KOPT-K1 (cell line): ENCODE measurements around the gene ADGRA1.
"Not testable (repeated sequence)": the region's sequence is repeated elsewhere in the genome, so short reads cannot be mapped to it uniquely, and the experiment has no call there.

Experiments
- H3K27ac ChIP-seq: fragments of 200-600 bp; sonication (generic); 2 replicates; pipeline ENCODE4 v1.5.1; 2016; ENCODE audit warnings: antibody characterized with exemption, mild to moderate bottlenecking, low read depth, low read length; ENCODE audit not compliant: poor library complexity, severe bottlenecking
- H3K36me3 ChIP-seq: fragments of 200-600 bp; sonication (generic); 2 replicates; pipeline ENCODE4 v1.5.1; 2017; ENCODE audit warnings: antibody characterized with exemption, mild to moderate bottlenecking, low read length, moderate library complexity; ENCODE audit not compliant: insufficient read depth
- H3K9me3 ChIP-seq: fragments of 200-600 bp; sonication (generic); 2 replicates; pipeline ENCODE4 v1.5.1; 2017; ENCODE audit warnings: antibody characterized with exemption, low read length, mild to moderate bottlenecking; ENCODE audit not compliant: insufficient read depth, poor library complexity, severe bottlenecking

The ADGRA1 gene

GRCh38 chr10:133104963-133105640 is 17.4 kb downstream of the ADGRA1 start:
- no peaks in the 10 kb centered on the region for H3K36me3 ChIP-seq
- H3K9me3 ChIP-seq, result peaks cover 34% of the 10 kb centered on the region
- no peak overlapping the region for H3K27ac ChIP-seq

GRCh38 chr10:133105686-133106390 is 18.1 kb downstream of the ADGRA1 start:
- Histone ChIP-seq H3K36me3 (no peaks in the 10 kb centered on the region), H3K27ac (no peak overlapping the region), H3K9me3 (peaks cover 38% of the 10 kb centered on the region)

DNA sequence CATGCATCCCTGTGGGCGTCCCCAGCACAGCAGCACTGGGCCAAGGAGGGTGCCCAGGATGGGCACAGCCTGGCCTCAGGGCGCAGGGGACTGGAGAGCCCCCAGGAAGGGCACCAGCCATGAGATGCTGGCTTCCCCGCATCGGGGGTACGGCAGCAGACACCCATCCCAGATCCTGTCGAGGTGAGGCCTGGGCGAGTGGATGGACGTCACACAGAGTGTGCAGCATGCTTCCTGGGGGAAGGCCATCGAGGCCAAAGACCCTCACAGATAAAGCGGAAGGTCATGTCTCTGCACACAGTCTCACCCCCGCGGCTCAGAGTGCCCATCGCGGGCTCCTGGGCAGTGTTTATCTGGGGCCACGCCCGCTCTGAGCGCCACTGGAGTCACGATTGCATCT is 18.8 kb downstream of the ADGRA1 start:
- Histone ChIP-seq H3K27ac (no peak overlapping the region), H3K9me3 (peaks cover 38% of the 10 kb centered on the region), H3K36me3 (no peaks in the 10 kb centered on the region)

DNA sequence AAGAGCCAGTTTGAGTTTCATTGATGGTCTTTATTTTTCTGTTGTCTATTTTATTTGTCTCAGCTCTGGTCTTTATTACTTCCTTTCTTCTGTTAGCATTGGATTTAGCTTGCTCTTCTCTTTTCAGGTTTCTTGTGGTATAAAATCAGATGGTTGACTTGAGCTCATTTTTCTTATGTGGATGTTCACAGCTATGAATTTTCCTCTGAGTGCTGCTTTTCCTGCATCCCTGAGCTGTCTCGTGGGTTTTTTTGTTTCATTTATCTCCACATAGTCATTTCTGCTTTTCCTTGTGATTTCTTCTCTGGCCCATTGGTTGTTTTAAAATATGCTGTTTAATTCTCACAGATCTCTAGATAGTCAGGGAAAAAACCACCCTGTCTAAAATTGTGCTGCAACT is 19.7 kb downstream of the ADGRA1 start:
- H3K9me3 ChIP-seq, result peaks cover 47% of the 10 kb centered on the region
- no peak overlapping the region for H3K27ac ChIP-seq
- no peaks in the 10 kb centered on the region for H3K36me3 ChIP-seq

GRCh38 chr10:133109711-133110110 is 22.0 kb downstream of the ADGRA1 start:
- H3K27ac ChIP-seq, result no peak overlapping the region
- no peaks in the 10 kb centered on the region for H3K36me3 ChIP-seq
- H3K9me3 ChIP-seq, result peaks cover 61% of the 10 kb centered on the region

- H3K9me3 ChIP-seq, result peaks cover 65% of the 10 kb centered on the region
- H3K27ac ChIP-seq, result no peak overlapping the region
- H3K36me3 ChIP-seq, result no peaks in the 10 kb centered on the region
These were observed 22.4 kb downstream of the ADGRA1 start for GRCh38 chr10:133110133-133110532.

- Histone ChIP-seq H3K36me3 (no peaks in the 10 kb centered on the region), H3K9me3 (peaks cover 69% of the 10 kb centered on the region), H3K27ac (no peak overlapping the region)
These were observed 23.0 kb downstream of the ADGRA1 start for GRCh38 chr10:133110609-133111275.

DNA sequence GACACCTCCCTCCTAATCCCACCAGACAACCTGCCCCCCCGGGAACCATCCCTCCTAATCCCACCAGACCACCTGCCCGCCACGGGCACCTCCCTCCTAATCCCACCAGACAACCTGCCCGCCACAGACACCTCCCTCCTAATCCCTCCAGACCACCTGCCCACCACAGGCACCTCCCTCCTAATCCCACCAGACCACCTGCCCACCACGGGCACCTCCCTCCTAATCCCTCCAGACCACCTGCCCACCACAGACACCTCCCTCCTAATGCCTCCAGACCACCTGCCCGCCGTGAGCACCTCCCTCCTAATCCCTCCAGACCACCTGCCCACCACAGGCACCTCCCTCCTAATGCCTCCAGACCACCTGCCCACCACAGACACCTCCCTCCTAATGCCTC is 23.9 kb downstream of the ADGRA1 start:
- not testable (repeated sequence) for H3K36me3 ChIP-seq, H3K27ac ChIP-seq
- H3K9me3 ChIP-seq, result peaks cover 65% of the 10 kb centered on the region

DNA sequence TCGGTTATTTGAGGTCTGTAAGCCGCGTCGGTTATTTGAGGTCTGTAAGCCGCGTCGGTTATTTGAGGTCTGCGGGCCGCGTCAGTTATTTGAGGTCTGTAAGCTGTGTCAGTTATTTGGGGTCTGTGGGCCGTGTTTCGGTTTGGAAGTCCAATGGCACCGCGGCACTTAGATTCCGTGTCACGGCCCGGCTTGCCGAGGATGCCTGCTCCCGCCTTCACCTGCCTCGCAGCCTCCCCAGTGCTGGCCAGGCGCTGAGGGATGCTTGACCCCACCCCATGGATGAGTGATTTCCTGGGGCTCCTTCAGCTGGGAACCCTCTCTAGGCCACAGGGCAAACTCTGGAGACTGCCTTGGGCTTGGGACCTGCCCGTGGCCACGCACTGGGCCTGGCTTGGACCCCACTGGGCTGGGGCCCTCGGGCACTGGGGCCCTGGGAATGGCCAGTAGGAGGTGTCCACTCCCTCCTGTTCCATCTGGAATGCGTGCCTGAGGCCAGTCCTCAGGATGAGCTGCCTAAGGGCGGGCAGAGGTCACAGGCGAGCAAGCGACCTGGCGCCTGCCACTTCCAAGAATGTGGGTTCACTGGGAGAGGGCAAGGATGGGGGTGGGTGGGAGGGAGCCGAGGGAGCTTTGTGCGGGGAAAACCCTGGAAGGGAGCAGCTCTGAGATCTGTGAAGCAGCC is 25.6 kb downstream of the ADGRA1 start:
- Histone ChIP-seq H3K36me3 (no peaks in the 10 kb centered on the region), H3K27ac (no peak overlapping the region), H3K9me3 (peaks cover 50% of the 10 kb centered on the region)

- no peak overlapping the region for H3K27ac ChIP-seq
- H3K9me3 ChIP-seq, result peaks cover 47% of the 10 kb centered on the region
- no peaks in the 10 kb centered on the region for H3K36me3 ChIP-seq
These were observed 26.1 kb downstream of the ADGRA1 start for GRCh38 chr10:133113847-133114246.

DNA sequence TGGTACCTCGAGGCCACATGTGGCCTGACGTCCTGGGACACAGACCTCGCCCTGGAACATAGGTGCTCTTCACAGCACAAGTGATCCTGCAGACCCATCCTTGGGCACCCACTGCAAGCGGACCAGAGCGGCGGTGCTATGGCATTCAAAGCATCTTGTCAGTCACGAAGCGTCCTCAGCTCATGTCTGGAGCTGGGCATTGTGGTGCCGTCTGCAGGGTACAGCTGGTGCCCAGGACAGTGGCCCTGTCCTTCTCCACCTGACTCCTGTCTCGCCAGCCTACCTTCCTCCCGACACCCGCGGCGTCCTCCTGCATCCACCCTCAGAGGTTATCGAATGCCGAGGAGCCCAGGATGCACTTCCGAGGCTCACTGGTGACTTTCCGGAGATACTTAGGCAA is 26.5 kb downstream of the ADGRA1 start:
- H3K9me3 ChIP-seq, result peaks cover 47% of the 10 kb centered on the region
- H3K27ac ChIP-seq, result no peak overlapping the region
- no peaks in the 10 kb centered on the region for H3K36me3 ChIP-seq

GRCh38 chr10:133114726-133115452 is 27.2 kb downstream of the ADGRA1 start:
- no peaks in the 10 kb centered on the region for H3K36me3 ChIP-seq
- peaks cover 45% of the 10 kb centered on the region for H3K9me3 ChIP-seq
- H3K27ac ChIP-seq, result no peak overlapping the region

DNA sequence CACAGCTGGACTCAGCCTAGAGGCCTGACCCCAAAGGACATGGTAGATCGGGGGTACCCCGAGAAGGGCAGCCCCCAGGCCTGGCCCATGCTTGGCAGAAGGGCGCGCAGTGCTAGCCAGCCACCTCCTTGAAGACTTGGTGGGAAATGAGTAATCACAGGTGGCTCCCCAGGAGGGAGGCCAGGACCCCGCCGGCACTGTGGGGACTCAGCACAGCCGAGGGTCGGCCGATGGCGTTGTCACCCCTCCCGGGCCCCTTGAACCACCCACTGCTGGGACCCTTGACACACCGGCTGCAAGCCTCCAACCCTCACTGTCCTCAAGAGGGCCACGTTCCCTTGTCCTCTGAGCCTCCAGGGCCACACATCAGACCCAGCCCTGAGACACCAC is 27.7 kb downstream of the ADGRA1 start:
- Histone ChIP-seq H3K27ac (no peak overlapping the region), H3K36me3 (no peaks in the 10 kb centered on the region), H3K9me3 (peaks cover 39% of the 10 kb centered on the region)

GRCh38 chr10:133115976-133116375 is 28.3 kb downstream of the ADGRA1 start:
- Histone ChIP-seq H3K36me3 (no peaks in the 10 kb centered on the region), H3K9me3 (peaks cover 39% of the 10 kb centered on the region), H3K27ac (no peak overlapping the region)

DNA sequence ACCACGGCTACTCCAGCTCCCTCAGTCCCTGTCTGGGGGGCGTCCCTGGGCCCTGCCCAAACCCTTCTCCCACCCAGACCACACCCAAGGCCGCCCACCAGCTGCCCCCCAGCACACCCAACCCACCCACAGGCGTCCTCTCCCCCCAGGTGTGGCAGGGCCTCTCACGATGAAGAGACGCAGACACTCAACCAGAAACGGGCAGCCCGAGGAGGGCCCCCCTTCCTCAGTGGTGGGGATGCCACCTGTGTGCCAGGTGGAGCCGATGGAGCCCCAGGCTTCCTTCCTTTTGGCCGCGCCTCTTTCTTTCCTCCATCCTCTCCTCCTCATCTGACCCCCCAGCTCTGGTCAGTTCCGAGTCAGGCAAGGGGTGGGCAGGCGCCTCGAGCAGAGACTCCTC is 28.7 kb downstream of the ADGRA1 start:
- peaks cover 39% of the 10 kb centered on the region for H3K9me3 ChIP-seq
- no peaks in the 10 kb centered on the region for H3K36me3 ChIP-seq
- no peak overlapping the region for H3K27ac ChIP-seq
